ENCODE measurements around the gene NDST1. TPM values are rescaled to one million over a fixed set of nuclear protein-coding genes. Genes with fewer than 3 reads are reported as not detected.

NDST1 gene
- total RNA-seq, 1 experiment from 2014 or later: 69.9 TPM

DNA sequence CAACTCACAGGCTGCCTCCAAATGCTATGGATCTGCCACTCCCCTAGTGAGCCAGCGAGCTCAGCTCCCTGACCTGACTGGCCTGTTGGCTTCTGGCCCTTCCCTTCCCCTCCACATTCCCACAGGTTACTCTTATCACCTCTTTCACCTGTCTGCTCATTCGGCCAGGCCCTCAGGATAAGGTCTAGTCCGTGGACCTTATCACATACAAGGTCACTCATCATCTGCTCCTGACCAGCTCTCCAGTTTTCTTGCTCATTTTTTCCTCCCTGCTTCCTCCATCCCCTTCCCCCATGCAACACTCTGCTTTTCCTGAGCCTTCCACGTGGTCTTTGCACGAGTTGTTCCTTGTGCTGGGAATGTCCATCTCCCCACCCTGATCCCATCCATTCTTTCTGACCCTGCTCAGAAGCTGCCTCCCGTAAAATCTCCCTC lies 25.9 kb upstream of the NDST1 start (continued):
- TF ChIP-seq, protein P1, sequence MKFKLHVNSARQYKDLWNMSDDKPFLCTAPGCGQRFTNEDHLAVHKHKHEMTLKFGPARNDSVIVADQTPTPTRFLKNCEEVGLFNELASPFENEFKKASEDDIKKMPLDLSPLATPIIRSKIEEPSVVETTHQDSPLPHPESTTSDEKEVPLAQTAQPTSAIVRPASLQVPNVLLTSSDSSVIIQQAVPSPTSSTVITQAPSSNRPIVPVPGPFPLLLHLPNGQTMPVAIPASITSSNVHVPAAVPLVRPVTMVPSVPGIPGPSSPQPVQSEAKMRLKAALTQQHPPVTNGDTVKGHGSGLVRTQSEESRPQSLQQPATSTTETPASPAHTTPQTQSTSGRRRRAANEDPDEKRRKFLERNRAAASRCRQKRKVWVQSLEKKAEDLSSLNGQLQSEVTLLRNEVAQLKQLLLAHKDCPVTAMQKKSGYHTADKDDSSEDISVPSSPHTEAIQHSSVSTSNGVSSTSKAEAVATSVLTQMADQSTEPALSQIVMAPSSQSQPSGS (CRISPR knock-in tag; IDR thresholded peaks at IDR 0.05; ENCODE audit: borderline replicate concordance, low read depth): no peak
- TF ChIP-seq, protein P2, sequence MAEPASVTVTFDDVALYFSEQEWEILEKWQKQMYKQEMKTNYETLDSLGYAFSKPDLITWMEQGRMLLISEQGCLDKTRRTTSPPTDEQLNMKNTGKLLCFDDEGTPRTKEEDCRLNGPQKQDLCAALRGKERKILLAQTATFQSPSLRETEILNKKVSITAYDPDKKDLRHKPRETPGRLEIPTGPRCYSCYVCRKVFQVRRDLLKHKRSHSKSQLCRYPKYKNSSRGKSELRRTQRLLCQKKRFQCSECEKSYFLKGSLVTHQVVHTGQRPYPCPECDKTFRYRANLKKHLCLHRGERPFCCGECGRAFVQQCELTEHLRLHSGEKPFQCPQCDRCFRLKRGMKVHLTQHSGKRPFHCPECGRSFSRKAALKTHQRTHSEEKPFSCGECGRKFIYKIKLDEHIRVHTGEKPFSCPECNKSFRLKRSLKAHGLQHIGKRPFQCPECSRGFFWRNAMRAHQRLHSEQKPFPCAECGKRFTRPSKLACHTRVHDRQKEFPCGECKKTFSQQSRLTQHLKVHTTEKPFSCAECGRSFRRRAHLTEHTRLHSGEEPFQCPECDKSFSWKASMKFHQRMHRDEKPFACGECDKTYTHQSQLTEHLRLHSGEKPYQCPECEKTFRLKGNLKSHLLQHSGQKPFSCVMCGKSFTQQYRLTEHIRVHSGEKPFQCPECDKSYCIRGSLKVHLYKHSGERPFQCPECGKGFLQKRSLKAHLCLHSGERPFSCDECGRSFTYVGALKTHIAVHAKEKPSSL (CRISPR knock-in tag; conservative IDR thresholded peaks at IDR 0.05): no peak

DNA sequence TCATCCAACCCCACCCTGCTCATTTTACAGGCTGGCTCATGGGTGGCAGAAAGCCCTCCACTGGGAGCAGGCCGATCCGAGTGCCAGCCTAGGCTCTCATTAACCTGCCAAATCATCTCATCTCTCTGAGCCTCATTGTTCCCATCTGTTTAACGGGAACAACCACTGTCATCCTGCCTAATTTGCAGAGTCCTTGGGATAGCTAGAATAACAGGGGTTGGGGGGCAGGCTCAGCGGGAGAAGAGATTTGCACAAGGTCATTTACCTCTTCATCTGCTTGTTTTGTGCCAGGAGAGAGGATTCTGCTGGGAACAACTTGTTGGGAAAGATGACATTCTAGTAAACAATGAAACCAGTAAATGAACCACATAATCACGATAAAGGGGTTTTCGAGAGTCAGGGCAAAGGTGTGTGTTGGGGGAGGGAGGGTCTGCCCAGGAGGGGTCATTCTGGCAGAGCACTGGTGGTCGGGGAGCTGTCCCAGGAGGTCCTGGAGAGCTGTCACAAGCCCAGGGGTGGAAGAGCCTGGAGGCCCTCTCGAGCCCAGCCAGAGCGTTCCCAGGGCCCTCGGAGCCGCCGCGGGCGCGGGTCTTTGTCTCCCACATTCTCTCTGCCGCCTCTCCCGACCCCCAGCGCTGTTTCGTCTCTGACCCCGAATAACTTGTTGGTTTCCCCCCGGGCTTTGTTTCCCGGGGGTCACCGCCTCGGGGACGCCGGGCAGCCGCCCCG lies 22.8 kb upstream of the NDST1 start:
- no peaks in the 10 kb centered on the region for H3K27me3 Mint-ChIP-seq (ENCODE audit: low read depth)
- ATAC-seq (peak; percentile 16), DNase-seq (ENCODE audit: low spot score) (no peak)
- ChIA-PET CTCF (interaction anchor here (0.6 to 2.0 kb wide), 7 partner anchors 11 to 71 kb away, joined by 3 to 7 read pairs (median 4); no protein-coding TSS in a partner anchor), POLR2A (interaction anchor here (0.6 kb wide), 1 partner anchor 9 kb away, joined by 3 read pairs; no protein-coding TSS in a partner anchor)
- peaks cover 59% of the 10 kb centered on the region for H3K4me1 Mint-ChIP-seq
- no peaks in the 10 kb centered on the region for H3K9me3 Mint-ChIP-seq
- H3K4me3 Mint-ChIP-seq: peak overlapping the region; percentile 71
- H3K36me3 Mint-ChIP-seq: no peaks in the 10 kb centered on the region
- H3K27ac Mint-ChIP-seq: peak overlapping the region; percentile 92
- TF ChIP-seq, protein P3, sequence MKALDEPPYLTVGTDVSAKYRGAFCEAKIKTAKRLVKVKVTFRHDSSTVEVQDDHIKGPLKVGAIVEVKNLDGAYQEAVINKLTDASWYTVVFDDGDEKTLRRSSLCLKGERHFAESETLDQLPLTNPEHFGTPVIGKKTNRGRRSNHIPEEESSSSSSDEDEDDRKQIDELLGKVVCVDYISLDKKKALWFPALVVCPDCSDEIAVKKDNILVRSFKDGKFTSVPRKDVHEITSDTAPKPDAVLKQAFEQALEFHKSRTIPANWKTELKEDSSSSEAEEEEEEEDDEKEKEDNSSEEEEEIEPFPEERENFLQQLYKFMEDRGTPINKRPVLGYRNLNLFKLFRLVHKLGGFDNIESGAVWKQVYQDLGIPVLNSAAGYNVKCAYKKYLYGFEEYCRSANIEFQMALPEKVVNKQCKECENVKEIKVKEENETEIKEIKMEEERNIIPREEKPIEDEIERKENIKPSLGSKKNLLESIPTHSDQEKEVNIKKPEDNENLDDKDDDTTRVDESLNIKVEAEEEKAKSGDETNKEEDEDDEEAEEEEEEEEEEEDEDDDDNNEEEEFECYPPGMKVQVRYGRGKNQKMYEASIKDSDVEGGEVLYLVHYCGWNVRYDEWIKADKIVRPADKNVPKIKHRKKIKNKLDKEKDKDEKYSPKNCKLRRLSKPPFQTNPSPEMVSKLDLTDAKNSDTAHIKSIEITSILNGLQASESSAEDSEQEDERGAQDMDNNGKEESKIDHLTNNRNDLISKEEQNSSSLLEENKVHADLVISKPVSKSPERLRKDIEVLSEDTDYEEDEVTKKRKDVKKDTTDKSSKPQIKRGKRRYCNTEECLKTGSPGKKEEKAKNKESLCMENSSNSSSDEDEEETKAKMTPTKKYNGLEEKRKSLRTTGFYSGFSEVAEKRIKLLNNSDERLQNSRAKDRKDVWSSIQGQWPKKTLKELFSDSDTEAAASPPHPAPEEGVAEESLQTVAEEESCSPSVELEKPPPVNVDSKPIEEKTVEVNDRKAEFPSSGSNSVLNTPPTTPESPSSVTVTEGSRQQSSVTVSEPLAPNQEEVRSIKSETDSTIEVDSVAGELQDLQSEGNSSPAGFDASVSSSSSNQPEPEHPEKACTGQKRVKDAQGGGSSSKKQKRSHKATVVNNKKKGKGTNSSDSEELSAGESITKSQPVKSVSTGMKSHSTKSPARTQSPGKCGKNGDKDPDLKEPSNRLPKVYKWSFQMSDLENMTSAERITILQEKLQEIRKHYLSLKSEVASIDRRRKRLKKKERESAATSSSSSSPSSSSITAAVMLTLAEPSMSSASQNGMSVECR (CRISPR knock-in tag; IDR thresholded peaks at IDR 0.05; ENCODE audit: borderline replicate concordance): 0 out of 2 replicates have a peak, but pooled peaks have one; percentile 5
- TF ChIP-seq, protein P4, sequence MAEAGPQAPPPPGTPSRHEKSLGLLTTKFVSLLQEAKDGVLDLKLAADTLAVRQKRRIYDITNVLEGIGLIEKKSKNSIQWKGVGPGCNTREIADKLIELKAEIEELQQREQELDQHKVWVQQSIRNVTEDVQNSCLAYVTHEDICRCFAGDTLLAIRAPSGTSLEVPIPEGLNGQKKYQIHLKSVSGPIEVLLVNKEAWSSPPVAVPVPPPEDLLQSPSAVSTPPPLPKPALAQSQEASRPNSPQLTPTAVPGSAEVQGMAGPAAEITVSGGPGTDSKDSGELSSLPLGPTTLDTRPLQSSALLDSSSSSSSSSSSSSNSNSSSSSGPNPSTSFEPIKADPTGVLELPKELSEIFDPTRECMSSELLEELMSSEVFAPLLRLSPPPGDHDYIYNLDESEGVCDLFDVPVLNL (CRISPR knock-in tag; IDR thresholded peaks at IDR 0.05; ENCODE audit: borderline replicate concordance, low read depth): no peak
- no peak for TF ChIP-seq ZBTB21 (CRISPR knock-in tag; IDR thresholded peaks at IDR 0.05; ENCODE audit: borderline replicate concordance)
- peak; percentile 48; the same call in 1 of the 2 replicates for TF ChIP-seq CREB1 (CRISPR knock-in tag; IDR thresholded peaks at IDR 0.05)
- peak; percentile 82 for TF ChIP-seq GTF2I (CRISPR knock-in tag; conservative IDR thresholded peaks at IDR 0.05)
- TF ChIP-seq ZNF121 (CRISPR knock-in tag; IDR thresholded peaks at IDR 0.05): no peak

DNA sequence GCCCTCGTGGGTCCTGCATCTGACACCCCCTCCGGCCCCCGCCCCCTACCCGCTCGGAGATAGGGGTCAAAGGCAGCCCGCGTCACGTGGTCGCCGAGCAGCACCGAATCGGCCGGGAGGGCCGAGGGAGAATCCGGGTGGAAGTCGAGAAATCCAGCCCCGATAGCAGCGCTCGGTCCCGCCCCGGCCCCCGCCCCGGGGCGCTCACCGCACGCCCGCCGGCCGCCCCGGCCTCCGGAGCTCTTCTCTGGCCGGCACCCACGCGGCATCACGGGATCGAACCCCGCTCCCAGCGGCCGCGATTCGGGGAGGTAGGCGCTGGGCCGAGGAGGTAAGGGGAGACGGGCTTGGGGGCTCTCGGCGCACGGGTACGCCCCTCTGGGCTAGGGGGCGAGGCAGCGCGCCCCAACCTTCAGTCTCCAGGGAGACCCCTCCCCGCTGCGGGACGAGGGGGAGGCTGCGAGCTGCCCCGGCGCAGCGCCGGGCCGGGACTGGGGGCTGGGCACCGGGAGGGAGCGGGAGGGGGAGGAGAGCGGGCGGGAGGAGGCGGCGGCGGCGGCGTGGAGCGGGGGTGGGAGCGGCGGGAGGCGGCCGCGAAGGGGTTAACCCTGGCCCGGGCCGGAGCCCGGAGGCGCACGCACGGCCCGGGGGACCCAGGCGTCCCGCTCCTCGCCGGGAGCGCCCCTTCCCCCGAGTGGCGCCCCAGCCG lies 22.1 kb upstream of the NDST1 start:
- Mint-ChIP-seq H3K4me3 (peak overlapping the region; percentile 71), H3K27ac (no peak overlapping the region), H3K9me3 (no peaks in the 10 kb centered on the region), H3K27me3 (ENCODE audit: low read depth) (no peaks in the 10 kb centered on the region), H3K36me3 (no peaks in the 10 kb centered on the region), H3K4me1 (peaks cover 66% of the 10 kb centered on the region)
- ChIA-PET CTCF (interaction anchor here (0.6 to 2.0 kb wide), 8 partner anchors 12 to 88 kb away, joined by 3 to 7 read pairs (median 4); no protein-coding TSS in a partner anchor), POLR2A (interaction anchor here (0.6 to 1.4 kb wide), 7 partner anchors 9 to 36 kb away, joined by 3 to 4 read pairs (median 3); no protein-coding TSS in a partner anchor)
- peak; percentile 14 for ATAC-seq
- peak; percentile 67 for DNase-seq (ENCODE audit: low spot score)
- TF ChIP-seq, protein P5, sequence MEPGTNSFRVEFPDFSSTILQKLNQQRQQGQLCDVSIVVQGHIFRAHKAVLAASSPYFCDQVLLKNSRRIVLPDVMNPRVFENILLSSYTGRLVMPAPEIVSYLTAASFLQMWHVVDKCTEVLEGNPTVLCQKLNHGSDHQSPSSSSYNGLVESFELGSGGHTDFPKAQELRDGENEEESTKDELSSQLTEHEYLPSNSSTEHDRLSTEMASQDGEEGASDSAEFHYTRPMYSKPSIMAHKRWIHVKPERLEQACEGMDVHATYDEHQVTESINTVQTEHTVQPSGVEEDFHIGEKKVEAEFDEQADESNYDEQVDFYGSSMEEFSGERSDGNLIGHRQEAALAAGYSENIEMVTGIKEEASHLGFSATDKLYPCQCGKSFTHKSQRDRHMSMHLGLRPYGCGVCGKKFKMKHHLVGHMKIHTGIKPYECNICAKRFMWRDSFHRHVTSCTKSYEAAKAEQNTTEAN (CRISPR knock-in tag; IDR thresholded peaks at IDR 0.05): no peak
- TF ChIP-seq, protein P6, sequence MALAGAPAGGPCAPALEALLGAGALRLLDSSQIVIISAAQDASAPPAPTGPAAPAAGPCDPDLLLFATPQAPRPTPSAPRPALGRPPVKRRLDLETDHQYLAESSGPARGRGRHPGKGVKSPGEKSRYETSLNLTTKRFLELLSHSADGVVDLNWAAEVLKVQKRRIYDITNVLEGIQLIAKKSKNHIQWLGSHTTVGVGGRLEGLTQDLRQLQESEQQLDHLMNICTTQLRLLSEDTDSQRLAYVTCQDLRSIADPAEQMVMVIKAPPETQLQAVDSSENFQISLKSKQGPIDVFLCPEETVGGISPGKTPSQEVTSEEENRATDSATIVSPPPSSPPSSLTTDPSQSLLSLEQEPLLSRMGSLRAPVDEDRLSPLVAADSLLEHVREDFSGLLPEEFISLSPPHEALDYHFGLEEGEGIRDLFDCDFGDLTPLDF (CRISPR knock-in tag; IDR thresholded peaks at IDR 0.05): 0 out of 2 replicates have a peak, but pooled peaks have one; percentile 54
- TF ChIP-seq GABPB1 (CRISPR knock-in tag; IDR thresholded peaks at IDR 0.05): no peak
- TF ChIP-seq TP53 (CRISPR knock-in tag; IDR thresholded peaks at IDR 0.05): 0 out of 2 replicates have a peak, but pooled peaks have one; percentile 48
- no peak for TF ChIP-seq SOX15 (CRISPR knock-in tag; IDR thresholded peaks at IDR 0.05)
- no peak for TF ChIP-seq ZBTB21 (CRISPR knock-in tag; IDR thresholded peaks at IDR 0.05; ENCODE audit: borderline replicate concordance)
- TF ChIP-seq, protein P7, sequence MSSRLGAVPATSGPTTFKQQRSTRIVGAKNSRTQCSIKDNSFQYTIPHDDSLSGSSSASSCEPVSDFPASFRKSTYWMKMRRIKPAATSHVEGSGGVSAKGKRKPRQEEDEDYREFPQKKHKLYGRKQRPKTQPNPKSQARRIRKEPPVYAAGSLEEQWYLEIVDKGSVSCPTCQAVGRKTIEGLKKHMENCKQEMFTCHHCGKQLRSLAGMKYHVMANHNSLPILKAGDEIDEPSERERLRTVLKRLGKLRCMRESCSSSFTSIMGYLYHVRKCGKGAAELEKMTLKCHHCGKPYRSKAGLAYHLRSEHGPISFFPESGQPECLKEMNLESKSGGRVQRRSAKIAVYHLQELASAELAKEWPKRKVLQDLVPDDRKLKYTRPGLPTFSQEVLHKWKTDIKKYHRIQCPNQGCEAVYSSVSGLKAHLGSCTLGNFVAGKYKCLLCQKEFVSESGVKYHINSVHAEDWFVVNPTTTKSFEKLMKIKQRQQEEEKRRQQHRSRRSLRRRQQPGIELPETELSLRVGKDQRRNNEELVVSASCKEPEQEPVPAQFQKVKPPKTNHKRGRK (CRISPR knock-in tag; IDR thresholded peaks at IDR 0.05; ENCODE audit: borderline replicate concordance): no peak
- no peak for TF ChIP-seq NFATC4 (CRISPR knock-in tag; IDR thresholded peaks at IDR 0.05)
